ENCODE data around the gene RAB27B. TPM values are rescaled to one million over a fixed set of nuclear protein-coding genes. Genes with fewer than 3 reads are reported as not detected.

RAB27B gene
- total RNA-seq, 1 experiment from 2014 or later: 13.2 TPM

- ATAC-seq: no peak
- Histone ChIP-seq H3K9me3 (ENCODE audit: low read length) (no peaks in the 10 kb centered on the region), H3K4me1 (ENCODE audit: insufficient read depth, low read length) (peaks cover 11% of the 10 kb centered on the region; the same call in 1 of the 2 replicates), H3K36me3 (ENCODE audit: low read depth, low read length) (no peaks in the 10 kb centered on the region), H3K9me2 (replicated peaks; ENCODE audit: low read length) (no peaks in the 10 kb centered on the region), H3K4me3 (ENCODE audit: low read length) (no peak overlapping the region), H3K27me3 (ENCODE audit: low read length) (no peaks in the 10 kb centered on the region), H4K20me1 (ENCODE audit: low read length) (no peaks in the 10 kb centered on the region), H3K27ac (ENCODE audit: low read length) (no peak overlapping the region), H3F3A (ENCODE audit: low read length, unreplicated experiment) (no peaks in the 10 kb centered on the region), H3K4me2 (ENCODE audit: low read length) (no peak overlapping the region), H2AFZ (ENCODE audit: low read length) (no peak overlapping the region), H3K9ac (ENCODE audit: low read length) (no peak overlapping the region), H3K79me2 (ENCODE audit: low read length) (no peaks in the 10 kb centered on the region)
- POLR2A ChIA-PET (ENCODE audit: unreplicated experiment): no interaction called here
- TF ChIP-seq EZH2phosphoT487 (IDR thresholded peaks at IDR 0.05; ENCODE audit: borderline replicate concordance, low read length) (no peak), EZH2 (IDR thresholded peaks at IDR 0.05; ENCODE audit: low read length, unreplicated experiment) (no peak), CTCF (conservative IDR thresholded peaks at IDR 0.05; ENCODE audit: low read depth, low read length) (no peak)
- intact Hi-C loops (cut with micrococcal nuclease): no loop called here
- CTCF ChIA-PET: no interaction called here
- no TSS peak for BruUV-seq (replicated peaks)
- DNase-seq: no peak
Measured at GRCh38 chr18:54878159-54878622, 49.9 kb downstream of the RAB27B start.

- H4K20me1 ChIP-seq (ENCODE audit: low read length): no peaks in the 10 kb centered on the region
- peaks cover 11% of the 10 kb centered on the region; the same call in 1 of the 2 replicates for H3K4me1 ChIP-seq (ENCODE audit: insufficient read depth, low read length)
- no peaks in the 10 kb centered on the region for H3K27me3 ChIP-seq (ENCODE audit: low read length)
- no peak overlapping the region for H3K4me2 ChIP-seq (ENCODE audit: low read length)
- TF ChIP-seq EZH2 (IDR thresholded peaks at IDR 0.05; ENCODE audit: low read length, unreplicated experiment) (no peak), EZH2phosphoT487 (IDR thresholded peaks at IDR 0.05; ENCODE audit: borderline replicate concordance, low read length) (no peak)
- DNase-seq (no peak), ATAC-seq (no peak)
- POLR2A ChIA-PET (ENCODE audit: unreplicated experiment): no interaction called here
- H3K27ac ChIP-seq (ENCODE audit: low read length): no peak overlapping the region
- CTCF ChIA-PET: no interaction called here
- no peaks in the 10 kb centered on the region for H3F3A ChIP-seq (ENCODE audit: low read length, unreplicated experiment)
- H3K9me3 ChIP-seq (ENCODE audit: low read length): no peaks in the 10 kb centered on the region
- H3K79me2 ChIP-seq (ENCODE audit: low read length): no peaks in the 10 kb centered on the region
- H3K36me3 ChIP-seq (ENCODE audit: low read depth, low read length): no peaks in the 10 kb centered on the region
- H3K9me2 ChIP-seq (replicated peaks; ENCODE audit: low read length): no peaks in the 10 kb centered on the region
- H2AFZ ChIP-seq (ENCODE audit: low read length): no peak overlapping the region
- no TSS peak for BruUV-seq (replicated peaks)
- no peak overlapping the region for H3K9ac ChIP-seq (ENCODE audit: low read length)
- intact Hi-C loops (cut with micrococcal nuclease): no loop called here
- no peak overlapping the region for H3K4me3 ChIP-seq (ENCODE audit: low read length)
Measured at GRCh38 chr18:54878659-54879358, 50.5 kb downstream of the RAB27B start.

GRCh38 chr18:54879691-54880090, 51.4 kb downstream of the RAB27B start:
- no peak for DNase-seq
- Histone ChIP-seq H3K9me3 (ENCODE audit: low read length) (no peaks in the 10 kb centered on the region), H3K4me2 (ENCODE audit: low read length) (no peak overlapping the region), H3K4me3 (ENCODE audit: low read length) (no peak overlapping the region), H3F3A (ENCODE audit: low read length, unreplicated experiment) (no peaks in the 10 kb centered on the region), H3K27me3 (ENCODE audit: low read length) (no peaks in the 10 kb centered on the region), H3K4me1 (ENCODE audit: insufficient read depth, low read length) (peaks cover 11% of the 10 kb centered on the region; the same call in 1 of the 2 replicates), H3K79me2 (ENCODE audit: low read length) (no peaks in the 10 kb centered on the region), H3K9ac (ENCODE audit: low read length) (no peak overlapping the region), H2AFZ (ENCODE audit: low read length) (no peak overlapping the region), H3K36me3 (ENCODE audit: low read depth, low read length) (no peaks in the 10 kb centered on the region), H3K9me2 (replicated peaks; ENCODE audit: low read length) (no peaks in the 10 kb centered on the region), H3K27ac (ENCODE audit: low read length) (no peak overlapping the region), H4K20me1 (ENCODE audit: low read length) (no peaks in the 10 kb centered on the region)
- intact Hi-C loops (cut with micrococcal nuclease): no loop called here
- ChIA-PET POLR2A (ENCODE audit: unreplicated experiment) (no interaction called here), CTCF (no interaction called here)
- no TSS peak for BruUV-seq (replicated peaks)
- TF ChIP-seq CTCF (conservative IDR thresholded peaks at IDR 0.05; ENCODE audit: low read depth, low read length) (no peak), EZH2 (IDR thresholded peaks at IDR 0.05; ENCODE audit: low read length, unreplicated experiment) (no peak)
- no peak for ATAC-seq
